Endodermal cell (in vitro differentiated cells): ENCODE results near the gene HMMR. TPM values are rescaled to one million over a fixed set of nuclear protein-coding genes. Genes with fewer than 3 reads are reported as not detected.
A peak's percentile ranks its signal among the peaks of the same experiment; 100 is the strongest.

Source experiments
- DNase-seq: peaks from one replicate; pipeline ENCODE4 v3.0.0-alpha.2; 2017
- H3K27ac ChIP-seq: 2 replicates; pipeline ENCODE4 v1.5.1; 2013; ENCODE audit warnings: mild to moderate bottlenecking, low read depth, low read length, moderate library complexity
- H3K27me3 ChIP-seq: 2 replicates; pipeline ENCODE4 v1.6.1; 2013; ENCODE audit warnings: mild to moderate bottlenecking, low read length, moderate library complexity; ENCODE audit not compliant: insufficient read depth, control insufficient read depth, poor library complexity, severe bottlenecking
- H3K36me3 ChIP-seq: 2 replicates; pipeline ENCODE4 v1.7.0; 2013; ENCODE audit warnings: mild to moderate bottlenecking, low read length, moderate library complexity; ENCODE audit not compliant: control insufficient read depth, insufficient read depth
- H3K4me1 ChIP-seq: one replicate; pipeline ENCODE4 v1.7.0; 2013; ENCODE audit warnings: low read length; ENCODE audit not compliant: control insufficient read depth, insufficient read depth
- H3K4me3 ChIP-seq: 2 replicates; pipeline ENCODE4 v1.5.1; 2013; ENCODE audit warnings: mild to moderate bottlenecking, low read length, moderate library complexity
- H3K9ac ChIP-seq: 2 replicates; pipeline ENCODE4 v1.6.1; 2013; ENCODE audit warnings: mild to moderate bottlenecking, low read length, moderate library complexity; ENCODE audit not compliant: poor library complexity, severe bottlenecking; ENCODE audit errors: extremely low read depth
- H3K9me3 ChIP-seq: 2 replicates; pipeline ENCODE4 v1.6.1; 2013; ENCODE audit warnings: mild to moderate bottlenecking, low read length, moderate library complexity; ENCODE audit not compliant: control insufficient read depth
- H3K27ac Mint-ChIP-seq: 2 replicates; pipeline ENCODE4 v1.8.0; 2020; ENCODE audit warnings: mixed read lengths
- H3K27me3 Mint-ChIP-seq: 2 replicates; pipeline ENCODE4 v1.8.0; 2021; ENCODE audit warnings: mild to moderate bottlenecking, mixed read lengths; ENCODE audit not compliant: insufficient read depth
- H3K36me3 Mint-ChIP-seq: 2 replicates; pipeline ENCODE4 v1.8.0; 2020; ENCODE audit warnings: low read depth, mixed read lengths
- H3K4me1 Mint-ChIP-seq: 2 replicates; pipeline ENCODE4 v1.8.0; 2020; ENCODE audit warnings: mixed read lengths
- H3K4me3 Mint-ChIP-seq: 2 replicates; pipeline ENCODE4 v1.8.0; 2020; ENCODE audit warnings: mild to moderate bottlenecking, moderate library complexity, mixed read lengths
- H3K9me3 Mint-ChIP-seq: 2 replicates; pipeline ENCODE4 v1.8.0; 2020; ENCODE audit warnings: mild to moderate bottlenecking, mixed read lengths
- CTCF ChIP-seq: fragments of 200-600 bp; sonication (generic); conservative IDR thresholded peaks from 2 replicates; pipeline ENCODE4 v1.5.0; 2021; ENCODE audit warnings: antibody characterized with exemption, mild to moderate bottlenecking
- WGBS, 2 experiments: methylation state at CpG; one replicate each; pipeline versions ENCODE4 v1.1.5 to v1.1.7; 2013; ENCODE audit warnings: missing lambda C conversion rate in 2 of 2, mixed read lengths in 1 of 2; ENCODE audit not compliant: insufficient coverage in 1 of 2, insufficient read length in 1 of 2; 5-methylcytosine and 5-hydroxymethylcytosine counted together
- total RNA-seq, 2 donors: library from RNA; stranded (reverse); fragmentation: NEBNext Ultra II Directional in 1 of 2; extraction: Animal tissue kit (Norgen Biotek cat#: 25700) in 1 of 2; gene quantifications; 2 replicates in 1 of 2; 3 replicates in 1 of 2; pipeline ENCODE4 v1.2.1, GENCODE V29; 2021

Gene HMMR
- total RNA-seq, 2 donors from 2014 or later, result 36.9 to 63.7 TPM

GRCh38 chr5:163456029-163456589 lies 4.3 kb upstream of the HMMR start:
- H3K9me3 ChIP-seq, result no peaks in the 10 kb centered on the region
- no peak for TF ChIP-seq CTCF
- H3K27ac Mint-ChIP-seq, result peak overlapping the region; percentile 27
- H3K9me3 Mint-ChIP-seq, result no peaks in the 10 kb centered on the region
- peaks cover 6% of the 10 kb centered on the region for H3K4me1 ChIP-seq
- no peak overlapping the region for H3K4me3 ChIP-seq
- peaks cover 42% of the 10 kb centered on the region for H3K36me3 Mint-ChIP-seq
- no peaks in the 10 kb centered on the region for H3K27me3 ChIP-seq
- H3K9ac ChIP-seq, result no peak overlapping the region
- H3K4me1 Mint-ChIP-seq, result peaks cover 13% of the 10 kb centered on the region
- DNase-seq, result no peak
- 94 to 100% methylated on average over 1 to 2 of the region's 2 CpGs for WGBS, 2 experiments
- no peak overlapping the region for H3K27ac ChIP-seq
- H3K27me3 Mint-ChIP-seq, result no peaks in the 10 kb centered on the region
- H3K36me3 ChIP-seq, result peaks cover 42% of the 10 kb centered on the region
- H3K4me3 Mint-ChIP-seq, result no peak overlapping the region

DNA sequence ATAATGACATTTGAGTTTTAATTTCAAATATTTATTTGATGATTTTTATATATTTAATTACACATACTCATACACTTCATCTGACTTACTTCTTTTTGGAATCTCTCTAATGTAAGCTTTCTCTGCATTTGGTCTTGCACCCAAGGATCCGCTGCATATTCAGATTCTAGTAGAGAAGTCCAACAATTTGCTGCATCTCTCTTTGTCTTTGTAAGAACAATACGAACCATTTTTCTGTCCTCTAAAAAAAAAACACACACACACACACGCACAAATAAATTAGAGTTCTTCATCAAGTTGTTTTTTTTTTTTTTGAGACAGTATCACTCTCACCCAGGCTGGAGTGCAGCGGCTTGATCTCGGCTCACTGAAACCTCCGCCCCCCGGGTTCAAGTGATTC lies 3.6 kb upstream of the HMMR start:
- Mint-ChIP-seq H3K4me1 (peaks cover 15% of the 10 kb centered on the region), H3K9me3 (no peaks in the 10 kb centered on the region), H3K27ac (no peak overlapping the region), H3K4me3 (no peak overlapping the region), H3K27me3 (no peaks in the 10 kb centered on the region), H3K36me3 (peaks cover 38% of the 10 kb centered on the region)
- H3K36me3 ChIP-seq, result peaks cover 40% of the 10 kb centered on the region
- no peak for DNase-seq
- WGBS, 2 experiments, result 95 to 96% methylated on average over 5 to 7 of the region's 7 CpGs
- no peak overlapping the region for H3K9ac ChIP-seq
- H3K27me3 ChIP-seq, result no peaks in the 10 kb centered on the region
- no peak for TF ChIP-seq CTCF
- peaks cover 6% of the 10 kb centered on the region for H3K4me1 ChIP-seq
- H3K4me3 ChIP-seq, result peak overlapping the region; percentile 55
- no peaks in the 10 kb centered on the region for H3K9me3 ChIP-seq
- no peak overlapping the region for H3K27ac ChIP-seq

DNA sequence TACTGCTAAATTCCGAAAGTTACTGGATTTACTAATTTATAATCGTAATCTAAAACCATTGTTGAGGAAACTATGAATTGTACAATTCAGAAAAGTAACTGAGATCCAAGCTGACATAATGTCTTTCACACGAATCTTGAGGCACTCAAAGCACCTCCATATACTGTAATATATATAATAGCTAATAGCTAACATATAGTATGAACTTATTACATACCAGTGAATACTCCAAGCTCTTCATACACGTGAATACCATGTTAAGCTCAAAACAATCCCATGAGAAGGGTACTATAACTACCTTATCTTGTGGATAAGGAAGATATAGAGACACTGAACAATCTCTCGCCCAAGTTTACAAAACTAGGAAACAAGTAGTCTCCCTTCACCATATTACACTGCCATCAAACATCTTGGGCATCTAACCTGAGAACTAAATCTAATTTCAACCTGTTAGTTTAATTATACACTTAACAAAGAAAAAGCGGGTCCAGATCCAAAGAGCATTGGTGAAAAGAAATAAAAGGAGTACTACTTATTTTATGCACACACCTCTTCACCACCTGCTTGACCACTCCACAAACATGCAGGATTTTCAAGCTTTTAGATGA lies 1.6 kb upstream of the HMMR start:
- H3K36me3 Mint-ChIP-seq, result peaks cover 29% of the 10 kb centered on the region
- peak overlapping the region; percentile 93 for H3K4me3 ChIP-seq
- H3K27ac ChIP-seq, result peak overlapping the region; percentile 99
- peak overlapping the region; percentile 93 for H3K9ac ChIP-seq
- WGBS, 2 experiments, result 42 to 100% methylated on average over 2 to 6 of the region's 6 CpGs
- H3K36me3 ChIP-seq, result peaks cover 23% of the 10 kb centered on the region
- no peaks in the 10 kb centered on the region for H3K27me3 Mint-ChIP-seq
- H3K9me3 ChIP-seq, result no peaks in the 10 kb centered on the region
- no peak for DNase-seq
- peak overlapping the region; percentile 95 for H3K4me3 Mint-ChIP-seq
- peaks cover under 1% of the 10 kb centered on the region for H3K4me1 ChIP-seq
- no peaks in the 10 kb centered on the region for H3K27me3 ChIP-seq
- no peak for TF ChIP-seq CTCF
- peaks cover 15% of the 10 kb centered on the region for H3K4me1 Mint-ChIP-seq
- peak overlapping the region; percentile 100 for H3K27ac Mint-ChIP-seq
- no peaks in the 10 kb centered on the region for H3K9me3 Mint-ChIP-seq
